ENCODE results near the gene ZBTB17. TPM values are rescaled to one million over a fixed set of nuclear protein-coding genes. Genes with fewer than 3 reads are reported as not detected.
"Not testable (repeated sequence)": the region's sequence is repeated elsewhere in the genome, so short reads cannot be mapped to it uniquely, and the experiment has no call there.

Gene ZBTB17
- total RNA-seq, 1 donor from 2014 or later = 24.7 TPM

DNA sequence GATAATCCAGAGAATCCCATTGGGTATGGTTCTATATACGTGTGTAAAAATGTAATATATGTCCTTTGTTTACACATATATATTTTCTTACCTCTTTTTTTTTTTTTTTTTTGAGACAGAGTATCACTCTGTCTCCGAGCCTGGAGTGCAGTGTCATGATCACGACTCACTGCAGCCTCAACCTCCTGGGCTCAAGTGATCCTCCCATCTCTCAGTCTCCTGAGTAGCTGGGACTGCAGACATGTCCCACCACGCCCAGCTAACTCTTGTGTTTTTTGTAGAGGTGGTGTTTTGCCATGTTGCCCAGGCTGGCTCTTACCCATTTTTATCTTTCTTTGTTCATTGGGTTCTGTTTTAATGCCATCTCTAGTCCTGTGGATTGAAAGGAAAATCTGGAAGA lies 59.5 kb downstream of the ZBTB17 start:
- peaks cover 94% of the 10 kb centered on the region for H3K36me3 ChIP-seq
- intact Hi-C loops (cut with micrococcal nuclease) = no loop called here
- TF ChIP-seq, protein P1, sequence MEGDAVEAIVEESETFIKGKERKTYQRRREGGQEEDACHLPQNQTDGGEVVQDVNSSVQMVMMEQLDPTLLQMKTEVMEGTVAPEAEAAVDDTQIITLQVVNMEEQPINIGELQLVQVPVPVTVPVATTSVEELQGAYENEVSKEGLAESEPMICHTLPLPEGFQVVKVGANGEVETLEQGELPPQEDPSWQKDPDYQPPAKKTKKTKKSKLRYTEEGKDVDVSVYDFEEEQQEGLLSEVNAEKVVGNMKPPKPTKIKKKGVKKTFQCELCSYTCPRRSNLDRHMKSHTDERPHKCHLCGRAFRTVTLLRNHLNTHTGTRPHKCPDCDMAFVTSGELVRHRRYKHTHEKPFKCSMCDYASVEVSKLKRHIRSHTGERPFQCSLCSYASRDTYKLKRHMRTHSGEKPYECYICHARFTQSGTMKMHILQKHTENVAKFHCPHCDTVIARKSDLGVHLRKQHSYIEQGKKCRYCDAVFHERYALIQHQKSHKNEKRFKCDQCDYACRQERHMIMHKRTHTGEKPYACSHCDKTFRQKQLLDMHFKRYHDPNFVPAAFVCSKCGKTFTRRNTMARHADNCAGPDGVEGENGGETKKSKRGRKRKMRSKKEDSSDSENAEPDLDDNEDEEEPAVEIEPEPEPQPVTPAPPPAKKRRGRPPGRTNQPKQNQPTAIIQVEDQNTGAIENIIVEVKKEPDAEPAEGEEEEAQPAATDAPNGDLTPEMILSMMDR (IDR thresholded peaks at IDR 0.05; ENCODE audit: borderline replicate concordance) = no peak
- H3K27me3 ChIP-seq (ENCODE audit: low read depth) = no peaks in the 10 kb centered on the region
- DNase-seq = no peak
- no peak overlapping the region for H3K27ac ChIP-seq (replicated peaks)
- no peak overlapping the region for H3K4me3 ChIP-seq
- peaks cover 20% of the 10 kb centered on the region for H3K4me1 ChIP-seq
- no peaks in the 10 kb centered on the region for H3K9me3 ChIP-seq (replicated peaks)

DNA sequence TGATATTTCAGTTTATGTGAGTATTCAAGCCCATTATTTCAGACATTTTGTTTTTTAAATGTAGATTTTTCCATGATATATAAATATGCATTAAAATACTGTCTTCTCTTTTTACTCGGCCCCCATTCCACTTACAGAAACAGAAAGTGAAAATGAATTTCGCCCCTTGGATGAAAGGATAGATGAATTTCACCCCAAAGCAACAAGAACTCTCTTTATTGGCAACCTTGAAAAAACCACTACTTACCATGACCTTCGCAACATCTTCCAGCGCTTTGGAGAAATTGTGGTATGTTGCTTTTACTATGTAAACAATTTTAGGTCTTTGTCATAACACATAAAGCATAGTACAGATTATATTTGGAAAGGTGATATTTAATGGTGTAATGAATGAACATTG lies 59.9 kb downstream of the ZBTB17 start:
- H3K9me3 ChIP-seq (replicated peaks) = no peaks in the 10 kb centered on the region
- intact Hi-C loops (cut with micrococcal nuclease) = no loop called here
- peaks cover 94% of the 10 kb centered on the region for H3K36me3 ChIP-seq
- no peak for DNase-seq
- H3K27ac ChIP-seq (replicated peaks) = no peak overlapping the region
- TF ChIP-seq, protein P1 (IDR thresholded peaks at IDR 0.05; ENCODE audit: borderline replicate concordance) = no peak
- H3K27me3 ChIP-seq (ENCODE audit: low read depth) = no peaks in the 10 kb centered on the region
- no peak overlapping the region for H3K4me3 ChIP-seq
- H3K4me1 ChIP-seq = peaks cover 20% of the 10 kb centered on the region

DNA sequence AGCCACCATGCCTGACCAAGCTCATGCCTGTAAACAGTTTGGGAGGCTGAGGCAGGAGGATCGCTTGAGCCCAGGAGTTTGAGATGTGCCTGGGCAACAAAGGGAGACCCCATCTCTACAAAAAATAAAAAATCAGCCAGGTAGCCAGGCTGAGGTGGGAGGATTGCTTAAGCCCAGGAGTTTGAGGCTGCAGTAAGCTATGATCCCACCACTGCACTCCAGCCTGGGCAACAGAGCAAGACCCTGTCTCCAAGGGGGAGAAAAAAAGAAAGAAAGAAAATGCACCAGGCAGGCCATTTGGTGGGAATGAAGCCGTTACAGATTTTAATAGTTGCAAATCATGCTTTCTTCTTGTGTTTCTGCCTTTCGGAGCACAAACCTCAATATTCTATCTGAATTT lies 62.3 kb downstream of the ZBTB17 start:
- H3K9me3 ChIP-seq (replicated peaks); H3K4me3 ChIP-seq; intact Hi-C loops (cut with micrococcal nuclease); H3K27me3 ChIP-seq (ENCODE audit: low read depth); H3K27ac ChIP-seq (replicated peaks); DNase-seq: not testable (repeated sequence)
- Histone ChIP-seq H3K4me1 (peaks cover 20% of the 10 kb centered on the region), H3K36me3 (peaks cover 88% of the 10 kb centered on the region)

DNA sequence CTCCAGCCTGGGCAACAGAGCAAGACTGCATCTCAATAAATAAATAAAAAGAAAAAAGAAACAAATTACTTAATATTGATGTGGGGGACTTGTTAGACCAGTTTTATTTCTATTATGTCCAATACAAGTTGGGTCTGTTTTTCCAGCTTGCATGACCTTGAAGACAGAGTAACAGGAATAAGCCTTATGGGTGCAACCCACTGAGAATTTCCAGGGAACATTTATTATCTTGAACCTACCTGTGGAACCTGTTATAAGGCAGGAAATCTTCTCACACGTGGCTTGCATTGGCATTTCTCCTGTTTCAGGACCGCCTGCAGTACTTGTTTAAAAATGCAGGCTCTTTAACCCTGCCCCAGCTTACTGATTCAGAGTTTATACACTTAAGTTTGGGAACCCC lies 64.0 kb downstream of the ZBTB17 start:
- intact Hi-C loops (cut with micrococcal nuclease) = no loop called here
- H3K36me3 ChIP-seq = peaks cover 71% of the 10 kb centered on the region

DNA sequence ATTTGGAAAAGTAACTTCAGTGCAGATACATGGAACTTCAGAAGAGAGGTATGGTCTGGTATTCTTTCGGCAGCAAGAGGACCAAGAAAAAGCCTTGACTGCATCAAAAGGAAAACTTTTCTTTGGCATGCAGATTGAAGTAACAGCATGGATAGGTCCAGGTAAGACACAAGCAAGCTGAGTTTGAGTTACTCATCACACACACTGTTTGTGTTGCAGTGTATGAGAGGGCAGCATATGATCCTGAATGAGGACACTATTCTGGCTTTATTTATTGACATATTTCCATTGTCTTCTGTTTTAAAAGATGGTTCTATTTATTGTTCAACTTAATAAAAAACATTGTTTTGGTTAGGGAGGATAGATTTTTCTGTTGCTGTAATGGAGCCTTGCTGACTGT lies 64.8 kb downstream of the ZBTB17 start:
- DNase-seq = no peak
- H3K4me3 ChIP-seq = no peak overlapping the region
- no peaks in the 10 kb centered on the region for H3K27me3 ChIP-seq (ENCODE audit: low read depth)
- no peaks in the 10 kb centered on the region for H3K9me3 ChIP-seq (replicated peaks)
- no peak overlapping the region for H3K27ac ChIP-seq (replicated peaks)
- H3K36me3 ChIP-seq = peaks cover 66% of the 10 kb centered on the region
- TF ChIP-seq, protein P1 (IDR thresholded peaks at IDR 0.05; ENCODE audit: borderline replicate concordance) = no peak
- peaks cover 6% of the 10 kb centered on the region for H3K4me1 ChIP-seq
- intact Hi-C loops (cut with micrococcal nuclease) = no loop called here

More for the DNA sequence above, 64.0 kb downstream of the ZBTB17 start:
- Histone ChIP-seq H3K4me3 (no peak overlapping the region), H3K4me1 (peaks cover 14% of the 10 kb centered on the region), H3K9me3 (replicated peaks) (no peaks in the 10 kb centered on the region), H3K27me3 (ENCODE audit: low read depth) (no peaks in the 10 kb centered on the region), H3K27ac (replicated peaks) (no peak overlapping the region)
- DNase-seq = no peak
- TF ChIP-seq, protein P1 (IDR thresholded peaks at IDR 0.05; ENCODE audit: borderline replicate concordance) = no peak

DNA sequence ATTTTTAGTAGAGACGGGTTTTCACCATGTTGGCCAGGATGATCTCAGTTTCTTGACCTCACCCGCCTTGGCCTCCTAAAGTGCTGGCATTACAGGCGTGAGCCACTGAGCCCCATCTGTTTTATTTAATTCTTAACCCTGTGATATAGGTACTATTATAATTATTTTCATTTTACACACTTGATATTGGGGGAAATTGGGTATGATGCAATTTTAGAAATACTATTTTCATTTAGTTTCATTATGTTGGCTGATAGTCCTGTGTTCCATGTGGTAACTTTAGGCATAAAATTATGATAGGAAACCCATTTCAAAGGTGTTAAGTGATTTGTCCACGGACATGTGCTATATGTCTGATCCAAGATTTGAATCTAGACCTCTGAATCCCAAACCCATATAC lies 67.3 kb downstream of the ZBTB17 start:
- TF ChIP-seq, protein P1 (IDR thresholded peaks at IDR 0.05; ENCODE audit: borderline replicate concordance) = no peak
- H3K27ac ChIP-seq (replicated peaks) = no peak overlapping the region
- H3K27me3 ChIP-seq (ENCODE audit: low read depth) = no peaks in the 10 kb centered on the region
- H3K4me1 ChIP-seq = peaks cover 6% of the 10 kb centered on the region
- no peak overlapping the region for H3K4me3 ChIP-seq
- H3K9me3 ChIP-seq (replicated peaks) = no peaks in the 10 kb centered on the region
- intact Hi-C loops (cut with micrococcal nuclease) = no loop called here
- no peak for DNase-seq
- H3K36me3 ChIP-seq = peaks cover 53% of the 10 kb centered on the region
